ENCODE results near the gene KRTAP5-4.

Gene KRTAP5-4

GRCh38 chr11:1644601-1645356, 22.8 kb upstream of the KRTAP5-4 start:
- POLR2A ChIA-PET, result no interaction called here
- CTCF ChIA-PET, result interaction anchor here (1.6 to 11.1 kb wide), 4 partner anchors 7 to 509 kb away, joined by 8 to 230 read pairs (median 76); no protein-coding TSS in a partner anchor
- no peak for TF ChIP-seq CTCF (IDR thresholded peaks at IDR 0.05; ENCODE audit: insufficient read depth, low read length, missing control alignments)
- no peak overlapping the region for H3K4me3 ChIP-seq (ENCODE audit: low read depth, low read length)
- DNase-seq (ENCODE audit: low read depth, low spot score), result no peak

- no peak for TF ChIP-seq CTCF (IDR thresholded peaks at IDR 0.05; ENCODE audit: insufficient read depth, low read length, missing control alignments)
- CTCF ChIA-PET, result interaction anchor here (1.4 to 8.0 kb wide), 4 partner anchors 9 to 96 kb away, joined by 4 to 134 read pairs (median 6); no protein-coding TSS in a partner anchor
- no peak for DNase-seq (ENCODE audit: low read depth, low spot score)
- no peak overlapping the region for H3K4me3 ChIP-seq (ENCODE audit: low read depth, low read length)
- POLR2A ChIA-PET, result no interaction called here
Measured at GRCh38 chr11:1643146-1643690, 21.3 kb upstream of the KRTAP5-4 start.

DNA sequence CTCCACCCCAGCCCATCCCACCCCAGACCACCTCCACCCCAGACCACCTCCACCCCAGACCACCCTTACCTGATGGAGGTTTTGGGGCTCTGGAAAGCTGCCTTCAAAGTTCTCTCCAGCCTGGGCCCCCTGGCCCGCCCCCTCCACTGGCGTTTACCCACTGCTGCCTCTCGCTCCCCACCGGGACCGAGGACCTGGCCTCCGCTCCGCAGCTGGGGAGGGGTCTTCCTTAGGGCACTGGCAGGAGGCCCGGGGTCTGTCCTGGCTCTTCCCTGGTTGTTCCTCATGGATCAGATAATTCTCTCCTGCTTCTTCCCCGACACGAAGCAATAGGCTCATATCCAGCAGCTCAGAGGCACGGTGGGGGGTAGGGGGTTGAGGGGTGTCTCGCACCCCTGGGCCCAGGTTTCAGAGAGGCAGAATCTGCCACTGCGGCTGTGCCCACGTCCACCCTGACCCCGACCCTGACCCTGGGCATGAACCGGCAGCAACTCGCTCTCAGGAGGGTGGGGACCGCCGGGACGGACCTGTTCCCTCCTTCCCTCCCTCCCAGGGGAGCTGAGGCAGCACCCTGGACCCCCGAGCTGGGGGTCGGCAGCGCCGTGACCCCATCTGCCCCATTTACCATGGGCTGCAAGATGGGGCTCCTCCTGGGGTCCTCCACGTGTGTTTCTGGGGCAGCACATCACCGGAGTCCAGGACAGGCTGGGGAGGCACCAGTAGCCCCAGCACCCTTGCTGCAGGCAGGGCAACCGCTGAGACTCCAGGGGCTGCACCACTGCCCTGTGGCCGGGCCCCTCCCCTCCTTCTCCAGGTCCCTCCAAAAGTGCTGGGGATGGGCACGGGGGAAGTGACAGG, 20.6 kb upstream of the KRTAP5-4 start:
- CTCF ChIA-PET, result interaction anchor here (1.4 to 8.0 kb wide), 4 partner anchors 9 to 96 kb away, joined by 4 to 134 read pairs (median 6); no protein-coding TSS in a partner anchor
- POLR2A ChIA-PET, result no interaction called here

DNA sequence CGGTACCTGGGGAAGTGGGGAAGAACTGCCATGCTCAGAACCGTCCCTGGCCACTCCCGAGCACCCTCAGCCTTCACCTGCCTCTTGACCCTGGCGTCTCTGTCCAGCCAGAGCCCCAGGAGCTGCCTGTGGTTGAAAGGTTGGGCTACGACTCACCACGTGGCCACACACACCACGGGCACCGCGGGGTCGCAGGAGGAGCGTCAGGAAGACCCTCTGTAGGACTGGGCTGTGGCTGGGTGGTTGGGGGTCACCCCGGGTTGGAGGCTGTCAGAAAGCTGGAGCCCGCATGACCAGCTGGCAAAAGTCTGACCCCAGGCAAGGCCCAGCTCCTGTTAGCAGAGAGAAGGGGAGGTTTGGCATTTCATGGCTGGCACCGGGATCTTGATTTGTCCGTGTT, 19.2 kb upstream of the KRTAP5-4 start:
- ChIA-PET CTCF (interaction anchor here (0.8 to 8.0 kb wide), 10 partner anchors 10 to 515 kb away, joined by 3 to 134 read pairs (median 6); no protein-coding TSS in a partner anchor), POLR2A (no interaction called here)
- TF ChIP-seq CTCF (IDR thresholded peaks at IDR 0.05; ENCODE audit: insufficient read depth, low read length, missing control alignments), result no peak
- H3K4me3 ChIP-seq (ENCODE audit: low read depth, low read length), result no peak overlapping the region
- DNase-seq (ENCODE audit: low read depth, low spot score), result no peak

More for the DNA sequence above, 20.6 kb upstream of the KRTAP5-4 start:
- H3K4me3 ChIP-seq (ENCODE audit: low read depth, low read length), result no peak overlapping the region
- DNase-seq (ENCODE audit: low read depth, low spot score), result no peak
- no peak for TF ChIP-seq CTCF (IDR thresholded peaks at IDR 0.05; ENCODE audit: insufficient read depth, low read length, missing control alignments)

- ChIA-PET POLR2A (no interaction called here), CTCF (interaction anchor here (0.6 to 8.0 kb wide), 20 partner anchors 9 to 516 kb away, joined by 3 to 134 read pairs (median 5); partner anchors contain the start of genes KRTAP5-3 and KRTAP5-5)
- H3K4me3 ChIP-seq (ENCODE audit: low read depth, low read length), result no peak overlapping the region
- TF ChIP-seq CTCF (IDR thresholded peaks at IDR 0.05; ENCODE audit: insufficient read depth, low read length, missing control alignments), result peak; percentile 87
- DNase-seq (ENCODE audit: low read depth, low spot score), result no peak
Measured at GRCh38 chr11:1640076-1640946, 18.4 kb upstream of the KRTAP5-4 start.

Measured in AG04449 (cell line).